22Rv1 (cell line): ENCODE measurements around the gene STYX.

Source experiments
- CTCF ChIP-seq: fragments of 450-650 bp; IDR thresholded peaks from 2 replicates; pipeline ENCODE4 v1.5.1; 2017; ENCODE audit warnings: mild to moderate bottlenecking
- ZFX ChIP-seq: fragments of 450-650 bp; IDR thresholded peaks from 2 replicates; pipeline ENCODE4 v1.6.1; 2017; ENCODE audit warnings: antibody characterized with exemption, borderline replicate concordance

DNA sequence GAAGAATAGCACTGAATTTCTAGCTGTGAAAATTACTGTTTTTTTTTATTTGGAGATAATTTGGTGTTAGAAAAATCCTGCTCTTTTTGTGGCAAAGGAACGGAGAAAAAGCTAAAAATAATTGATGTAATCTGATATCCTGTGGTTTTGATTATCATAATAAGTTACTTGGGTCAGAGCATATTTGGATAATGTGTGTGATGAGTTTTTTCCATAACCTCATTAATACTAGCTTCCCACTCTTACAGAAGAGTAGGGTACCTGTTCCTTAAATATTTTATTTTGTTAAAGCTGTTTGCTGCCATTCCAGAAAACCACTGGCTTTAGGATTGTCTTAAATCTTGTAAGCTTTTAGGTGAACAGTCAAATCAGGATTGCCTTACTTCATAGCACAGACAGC, 18.3 kb upstream of the STYX start:
- TF ChIP-seq CTCF = no peak
- TF ChIP-seq ZFX = no peak
